Smooth muscle cell (in vitro differentiated cells): Measurements from ENCODE around the gene TMEM37. TPM values are rescaled to one million over a fixed set of nuclear protein-coding genes. Genes with fewer than 3 reads are reported as not detected.

ENCODE experiments used
- DNase-seq: peaks from one replicate; lab custom pipeline; 2025; ENCODE audit not compliant: unreplicated experiment; lab: John Stamatoyannopoulos, UW
- H2AFZ ChIP-seq: fragments of 200-600 bp; sonication (generic); 2 replicates; pipeline ENCODE4 v1.6.0; 2016; ENCODE audit warnings: antibody characterized with exemption, low read depth, mild to moderate bottlenecking
- H3F3A ChIP-seq: fragments of 200-600 bp; sonication (generic); 2 replicates; pipeline ENCODE4 v1.6.0; 2017; ENCODE audit warnings: antibody characterized with exemption, low read depth
- H3K27ac ChIP-seq: fragments of 200-600 bp; sonication (generic); 2 replicates; pipeline ENCODE4 v1.5.1; 2016; ENCODE audit warnings: low read depth, mild to moderate bottlenecking
- H3K27me3 ChIP-seq: fragments of 200-600 bp; sonication (generic); 2 replicates; pipeline ENCODE4 v1.6.1; 2016; ENCODE audit warnings: low read depth, mild to moderate bottlenecking
- H3K36me3 ChIP-seq: fragments of 200-600 bp; sonication (generic); 2 replicates; pipeline ENCODE4 v1.5.1; 2016; ENCODE audit warnings: low read depth
- H3K4me1 ChIP-seq: fragments of 200-600 bp; sonication (generic); 2 replicates; pipeline ENCODE4 v1.5.1; 2016; ENCODE audit warnings: low read depth
- H3K4me2 ChIP-seq: fragments of 200-600 bp; sonication (generic); 2 replicates; pipeline ENCODE4 v1.6.0; 2016; ENCODE audit warnings: mild to moderate bottlenecking
- H3K4me3 ChIP-seq: fragments of 200-600 bp; sonication (generic); 2 replicates; pipeline ENCODE4 v1.5.1; 2016; ENCODE audit warnings: mild to moderate bottlenecking
- H3K79me2 ChIP-seq: fragments of 200-600 bp; sonication (generic); 2 replicates; pipeline ENCODE4 v1.6.0; 2016; ENCODE audit warnings: low read depth, mild to moderate bottlenecking
- H3K9ac ChIP-seq: fragments of 200-600 bp; sonication (generic); 2 replicates; pipeline ENCODE4 v1.6.0; 2016; ENCODE audit warnings: low read depth
- H3K9me3 ChIP-seq: fragments of 200-600 bp; sonication (generic); replicated peaks from 2 replicates; pipeline ENCODE4 v1.5.1; 2016; ENCODE audit warnings: low read depth
- H4K20me1 ChIP-seq: fragments of 200-600 bp; sonication (generic); 2 replicates; pipeline ENCODE4 v1.6.0; 2016; ENCODE audit warnings: low read depth
- WGBS: methylation state at CpG from one replicate; pipeline ENCODE4 v1.1.7; 2016; ENCODE audit warnings: low lambda C conversion rate; 5-methylcytosine and 5-hydroxymethylcytosine counted together
- polyA plus RNA-seq: library from polyadenylated mRNA; unstranded; fragments of >200 nt; fragmentation: Nextera tagmentation; extraction: Ambion mirVana; gene quantifications from 2 replicates; pipeline ENCODE4 v1.2.1, GENCODE V29; 2016
- total RNA-seq: library from RNA; depleted of rRNA; stranded (reverse); fragments of >200 nt; gene quantifications from 2 replicates; pipeline ENCODE4 v1.2.3, GENCODE V29; 2014
- TF ChIP-seq, protein P1 (sequence below): fragments of 200-600 bp; sonication (generic); IDR thresholded peaks from 2 replicates; pipeline ENCODE4 v1.5.1; 2017; ENCODE audit warnings: borderline replicate concordance, mild to moderate bottlenecking, antibody characterized with exemption; ENCODE audit not compliant: insufficient read depth, poor library complexity, severe bottlenecking

TMEM37 gene
- total and polyA plus RNA-seq, 2 experiments from 2014 or later, result 0.90 to 2.4 TPM

GRCh38 chr2:119435081-119435952 lies 3.7 kb downstream of the TMEM37 start:
- TF ChIP-seq, protein P1, sequence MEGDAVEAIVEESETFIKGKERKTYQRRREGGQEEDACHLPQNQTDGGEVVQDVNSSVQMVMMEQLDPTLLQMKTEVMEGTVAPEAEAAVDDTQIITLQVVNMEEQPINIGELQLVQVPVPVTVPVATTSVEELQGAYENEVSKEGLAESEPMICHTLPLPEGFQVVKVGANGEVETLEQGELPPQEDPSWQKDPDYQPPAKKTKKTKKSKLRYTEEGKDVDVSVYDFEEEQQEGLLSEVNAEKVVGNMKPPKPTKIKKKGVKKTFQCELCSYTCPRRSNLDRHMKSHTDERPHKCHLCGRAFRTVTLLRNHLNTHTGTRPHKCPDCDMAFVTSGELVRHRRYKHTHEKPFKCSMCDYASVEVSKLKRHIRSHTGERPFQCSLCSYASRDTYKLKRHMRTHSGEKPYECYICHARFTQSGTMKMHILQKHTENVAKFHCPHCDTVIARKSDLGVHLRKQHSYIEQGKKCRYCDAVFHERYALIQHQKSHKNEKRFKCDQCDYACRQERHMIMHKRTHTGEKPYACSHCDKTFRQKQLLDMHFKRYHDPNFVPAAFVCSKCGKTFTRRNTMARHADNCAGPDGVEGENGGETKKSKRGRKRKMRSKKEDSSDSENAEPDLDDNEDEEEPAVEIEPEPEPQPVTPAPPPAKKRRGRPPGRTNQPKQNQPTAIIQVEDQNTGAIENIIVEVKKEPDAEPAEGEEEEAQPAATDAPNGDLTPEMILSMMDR, result no peak
- no peaks in the 10 kb centered on the region for H3K27me3 ChIP-seq
- H3K9me3 ChIP-seq, result no peaks in the 10 kb centered on the region
- no peak overlapping the region for H3K4me3 ChIP-seq
- no peak for DNase-seq
- no peak overlapping the region for H3K4me2 ChIP-seq
- no peaks in the 10 kb centered on the region for H4K20me1 ChIP-seq
- H3K4me1 ChIP-seq, result peaks cover 6% of the 10 kb centered on the region
- H3K27ac ChIP-seq, result no peak overlapping the region
- 86% methylated on average over 6 of the region's 6 CpGs for WGBS
- no peaks in the 10 kb centered on the region for H3K79me2 ChIP-seq
- H2AFZ ChIP-seq, result no peak overlapping the region
- H3K9ac ChIP-seq, result no peak overlapping the region
- peaks cover 4% of the 10 kb centered on the region for H3F3A ChIP-seq
- no peaks in the 10 kb centered on the region for H3K36me3 ChIP-seq

- 94% methylated on average over 6 of the region's 7 CpGs for WGBS
- H3K4me2 ChIP-seq, result no peak overlapping the region
Measured at GRCh38 chr2:119435953-119436297, 4.3 kb downstream of the TMEM37 start.

GRCh38 chr2:119436993-119437772 lies 5.5 kb downstream of the TMEM37 start:
- Histone ChIP-seq H3K4me1 (no peaks in the 10 kb centered on the region), H3K36me3 (no peaks in the 10 kb centered on the region), H3K27ac (no peak overlapping the region), H3K9me3 (no peaks in the 10 kb centered on the region), H2AFZ (no peak overlapping the region), H4K20me1 (no peaks in the 10 kb centered on the region), H3K9ac (no peak overlapping the region), H3K27me3 (no peaks in the 10 kb centered on the region), H3K79me2 (no peaks in the 10 kb centered on the region), H3K4me2 (no peak overlapping the region), H3K4me3 (no peak overlapping the region), H3F3A (no peaks in the 10 kb centered on the region)
- DNase-seq, result no peak
- TF ChIP-seq, protein P1, result no peak
- 93% methylated on average over 21 of the region's 22 CpGs for WGBS

More at GRCh38 chr2:119435953-119436297, 4.3 kb downstream of the TMEM37 start:
- H3K27ac ChIP-seq, result no peak overlapping the region
- no peaks in the 10 kb centered on the region for H3K27me3 ChIP-seq
- H3K36me3 ChIP-seq, result no peaks in the 10 kb centered on the region
- H3K4me1 ChIP-seq, result peaks cover 5% of the 10 kb centered on the region
- TF ChIP-seq, protein P1, result no peak
- H2AFZ ChIP-seq, result no peak overlapping the region
- DNase-seq, result no peak
- H3K9me3 ChIP-seq, result no peaks in the 10 kb centered on the region
- no peak overlapping the region for H3K9ac ChIP-seq
- no peak overlapping the region for H3K4me3 ChIP-seq
- no peaks in the 10 kb centered on the region for H4K20me1 ChIP-seq
- H3K79me2 ChIP-seq, result no peaks in the 10 kb centered on the region
- no peaks in the 10 kb centered on the region for H3F3A ChIP-seq
